Aorta (tissue), 5 donors: ENCODE measurements around the gene THAP4. TPM values are rescaled to one million over a fixed set of nuclear protein-coding genes. Genes with fewer than 3 reads are reported as not detected.
A peak's percentile ranks its signal among the peaks of the same experiment; 100 is the strongest.

Experiments used
- ATAC-seq: fragments of 200-7000 bp; cut with Tn5 transposase; one replicate; pipeline ENCODE4 v1.9.1; 2022; ENCODE audit warnings: moderate library complexity; ENCODE audit not compliant: low FRiP score
- DNase-seq, 2 donors: peaks; one replicate each; pipeline ENCODE4 v3.0.0-alpha.2; 2020
- H3K27ac ChIP-seq, 2 donors: one replicate each; pipeline ENCODE4 v1.5.1; 2013; ENCODE audit warnings: low read length in 2 of 2, mild to moderate bottlenecking in 2 of 2, moderate library complexity in 2 of 2, control low read depth in 1 of 2, inconsistent platforms in 1 of 2, low read depth in 1 of 2
- H3K27me3 ChIP-seq, 2 donors: one replicate each; pipeline ENCODE4 v1.6.1; 2013; ENCODE audit warnings: control low read depth in 1 of 2, low read length in 1 of 2, mild to moderate bottlenecking in 1 of 2, moderate library complexity in 1 of 2; ENCODE audit not compliant: insufficient read depth in 2 of 2, control insufficient read depth in 1 of 2
- H3K36me3 ChIP-seq, 2 donors: one replicate each; pipeline ENCODE4 v1.6.1; 2013; ENCODE audit warnings: control low read depth in 1 of 2, low read length in 1 of 2, mild to moderate bottlenecking in 1 of 2; ENCODE audit not compliant: insufficient read depth in 2 of 2, control insufficient read depth in 1 of 2
- H3K4me1 ChIP-seq, 2 donors: one replicate each; pipeline ENCODE4 v1.6.1; 2013; ENCODE audit warnings: low read length in 2 of 2, control low read depth in 1 of 2, mild to moderate bottlenecking in 1 of 2, moderate library complexity in 1 of 2; ENCODE audit not compliant: insufficient read depth in 2 of 2, control insufficient read depth in 1 of 2
- H3K4me3 ChIP-seq, 2 donors: one replicate each; pipeline ENCODE4 v1.5.1; 2013; ENCODE audit warnings: low read length in 2 of 2, control low read depth in 1 of 2, mild to moderate bottlenecking in 1 of 2
- H3K9me3 ChIP-seq: one replicate; pipeline ENCODE4 v1.6.1; 2013; ENCODE audit warnings: mild to moderate bottlenecking, low read length; ENCODE audit not compliant: control insufficient read depth
- WGBS, 2 donors: extraction: QIAGEN DNeasy Blood & Tissue Kit; methylation state at CpG; one replicate each; pipeline ENCODE4 v1.1.7; 2013; 5-methylcytosine and 5-hydroxymethylcytosine counted together
- intact Hi-C, 2 donors: fragments of 100-400 bp; cut with DNase I; formaldehyde crosslinking; loops; one replicate each; pipeline versions ENCODE4 v1.14.2 to v1.15.0; 2022
- long read RNA-seq, 2 donors: library from polyadenylated mRNA; unstranded; transcript quantifications; one replicate each; pipeline ENCODE4 v2.0.0, GENCODE V29; 2020 to 2021
- polyA plus RNA-seq, 2 donors: library from polyadenylated mRNA; stranded (reverse); fragments of 200-250 nt; gene quantifications; one replicate each; pipeline ENCODE4 v1.2.3, GENCODE V29; 2013
- total RNA-seq, 2 donors: library from RNA; stranded (reverse); fragmentation: NEBNext Ultra II Directional; extraction: Animal tissue kit (Norgen Biotek cat#: 25700); gene quantifications; one replicate each; pipeline ENCODE4 v1.2.1, GENCODE V29; 2021
- donor health status: healthy with polysubstance abuse.
- donor health status: Bipolar disorder and iron deficiency.
- donor health status: DM: no; HTN: no; CAD: no.
- donor health status: DM: no; HTN: no; CAD: no.
- donor health status: DM: yes; HTN: yes; CAD: no.

The THAP4 gene
- total RNA-seq (10 to 100 TPM; 29.2 to 31.9 TPM), polyA plus RNA-seq (10 to 100 TPM; 24.3 to 41.5 TPM)
- long read RNA-seq, donor 1, transcript THAP4-204 (6 exons, 2,367 nt) = major isoform, 72 of 92 reads
- long read RNA-seq, donor 1, partial matches to known transcripts = 14 of 92 reads
- long read RNA-seq, donor 1, other reads (novel, unspliced or antisense) = 6 of 92 reads
- long read RNA-seq, donor 2, transcript THAP4-204 (6 exons, 2,367 nt) = major isoform, 15 of 19 reads
- long read RNA-seq, donor 2, partial matches to known transcripts = 2 of 19 reads
- long read RNA-seq, donor 2, other reads (novel, unspliced or antisense) = 2 of 19 reads

- 0% methylated on average over 94 to 123 of the region's 123 CpGs for WGBS, 2 donors
- ATAC-seq = peak; percentile 94
These were observed at the start of gene THAP4, which contains the start of gene ATG4B for GRCh38 chr2:241637018-241637794. Gene THAP4, minus strand, starts transcription at chr2:241637158. Its CDS starts 141 bp downstream, at chr2:241637017. Gene ATG4B, plus strand, starts transcription at chr2:241637693. Its CDS starts 22 bp downstream, at chr2:241637715.

DNA sequence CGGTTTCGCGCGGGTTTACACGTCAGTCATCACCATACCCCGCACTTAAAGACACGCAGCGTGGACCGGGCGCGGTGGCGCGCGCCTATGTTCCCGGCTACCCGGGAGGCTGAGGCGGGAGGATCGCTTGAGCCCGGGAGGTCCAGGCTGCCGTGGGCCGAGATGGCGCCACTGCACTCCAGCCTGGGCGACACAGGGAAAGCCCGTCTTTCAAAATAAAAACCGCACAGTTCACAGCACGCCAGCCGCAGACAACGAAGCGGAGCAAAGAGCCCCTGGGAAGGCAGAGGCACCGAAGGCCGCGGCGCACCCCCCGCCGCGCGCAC is 49.3 kb upstream of the THAP4 start:
- 0% methylated on average over 37 of the region's 37 CpGs for WGBS, 2 donors
- ATAC-seq (peak; percentile 3), DNase-seq (no peak)
- Histone ChIP-seq H3K27ac (peak overlapping the region in 1 of 2 donors; percentile 9), H3K27me3 (no peaks in the 10 kb centered on the region), H3K4me1 (no peaks in the 10 kb centered on the region), H3K9me3 (no peaks in the 10 kb centered on the region), H3K4me3 (peak overlapping the region; percentile 19 to 82), H3K36me3 (no peaks in the 10 kb centered on the region)
- intact Hi-C loops = no loop called here

More at GRCh38 chr2:241637018-241637794, at the start of gene THAP4, which contains the start of gene ATG4B:
- no peaks in the 10 kb centered on the region for H3K27me3 ChIP-seq
- peaks cover 0 to 4% of the 10 kb centered on the region in 2 donors for H3K36me3 ChIP-seq
- no peaks in the 10 kb centered on the region for H3K9me3 ChIP-seq
- H3K4me3 ChIP-seq = peak within 1 kb of the TSS; percentile 84 to 99
- intact Hi-C loops = no loop called here
- DNase-seq = peak; percentile 93 to 95
- no peaks in the 10 kb centered on the region for H3K4me1 ChIP-seq
- peak within 1 kb of the TSS; percentile 62 to 78 for H3K27ac ChIP-seq

DNA sequence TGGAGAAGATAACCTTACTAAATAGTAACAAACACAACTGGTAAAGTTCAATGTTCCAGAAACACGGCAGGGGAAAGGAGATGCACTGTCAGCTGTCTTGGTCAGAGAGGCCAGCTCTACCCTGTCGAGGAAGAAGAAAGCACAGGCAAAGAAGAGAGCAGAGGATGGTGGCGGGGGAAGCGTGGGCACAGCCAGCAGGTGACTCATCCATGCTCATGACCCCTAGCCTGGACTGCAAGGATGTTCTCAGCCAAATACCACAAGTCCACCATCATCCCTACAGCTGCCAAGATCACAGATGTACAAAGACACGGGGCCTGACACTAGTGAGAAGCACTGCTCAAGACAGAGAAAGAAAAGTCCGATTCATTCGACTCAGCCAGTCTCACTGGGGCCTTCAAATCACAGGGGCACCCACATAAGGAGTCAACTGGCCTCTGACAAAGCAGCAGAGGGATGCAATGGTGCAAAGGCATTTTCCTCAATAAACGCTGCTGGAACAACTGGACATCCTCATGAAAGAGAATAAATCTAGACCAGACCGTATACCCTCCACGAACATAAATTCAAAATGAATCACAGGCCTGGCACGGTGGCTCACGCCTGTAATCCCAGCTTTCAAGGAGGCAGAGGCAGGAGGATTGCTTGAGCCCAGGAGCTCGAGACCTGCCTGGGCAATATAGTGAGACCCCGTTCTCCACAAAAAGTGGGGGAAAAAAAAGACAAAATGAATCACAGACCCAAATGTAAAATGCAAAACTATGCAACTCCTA is 44.1 kb upstream of the THAP4 start:
- H3K27me3 ChIP-seq = no peaks in the 10 kb centered on the region
- H3K36me3 ChIP-seq = no peaks in the 10 kb centered on the region
- H3K4me1 ChIP-seq = no peaks in the 10 kb centered on the region
- intact Hi-C loops = no loop called here
- H3K9me3 ChIP-seq = no peaks in the 10 kb centered on the region
- 81 to 83% methylated on average over 14 of the region's 14 CpGs for WGBS, 2 donors
- no peak overlapping the region for H3K4me3 ChIP-seq
- DNase-seq (no peak), ATAC-seq (no peak)
- H3K27ac ChIP-seq = no peak overlapping the region

GRCh38 chr2:241680044-241680443 is 43.1 kb upstream of the THAP4 start:
- H3K9me3 ChIP-seq = no peaks in the 10 kb centered on the region
- no peak overlapping the region for H3K27ac ChIP-seq
- H3K36me3 ChIP-seq = no peaks in the 10 kb centered on the region
- 92 to 93% methylated on average over 12 of the region's 12 CpGs for WGBS, 2 donors
- ATAC-seq = no peak
- no peaks in the 10 kb centered on the region for H3K27me3 ChIP-seq
- intact Hi-C loops = no loop called here
- no peaks in the 10 kb centered on the region for H3K4me1 ChIP-seq
- H3K4me3 ChIP-seq = no peak overlapping the region
- no peak for DNase-seq

- intact Hi-C loops = no loop called here
- 88 to 94% methylated on average over 22 of the region's 22 CpGs for WGBS, 2 donors
- Histone ChIP-seq H3K4me3 (no peak overlapping the region), H3K27ac (no peak overlapping the region), H3K27me3 (no peaks in the 10 kb centered on the region), H3K9me3 (no peaks in the 10 kb centered on the region), H3K36me3 (no peaks in the 10 kb centered on the region), H3K4me1 (no peaks in the 10 kb centered on the region)
- ATAC-seq (no peak), DNase-seq (no peak)
These were observed 42.0 kb upstream of the THAP4 start for GRCh38 chr2:241678784-241679540.

GRCh38 chr2:241678307-241678706 is 41.3 kb upstream of the THAP4 start:
- 88% methylated on average over 18 of the region's 18 CpGs for WGBS, 2 donors
- no peaks in the 10 kb centered on the region for H3K9me3 ChIP-seq
- intact Hi-C loops = no loop called here
- no peaks in the 10 kb centered on the region for H3K27me3 ChIP-seq
- ATAC-seq (no peak), DNase-seq (no peak)
- H3K36me3 ChIP-seq = no peaks in the 10 kb centered on the region
- H3K27ac ChIP-seq = no peak overlapping the region
- no peaks in the 10 kb centered on the region for H3K4me1 ChIP-seq
- H3K4me3 ChIP-seq = no peak overlapping the region

GRCh38 chr2:241677392-241677791 is 40.4 kb upstream of the THAP4 start:
- Histone ChIP-seq H3K27me3 (no peaks in the 10 kb centered on the region), H3K4me1 (no peaks in the 10 kb centered on the region), H3K9me3 (no peaks in the 10 kb centered on the region), H3K27ac (no peak overlapping the region), H3K4me3 (no peak overlapping the region), H3K36me3 (no peaks in the 10 kb centered on the region)
- 86 to 92% methylated on average over 24 of the region's 24 CpGs for WGBS, 2 donors
- ATAC-seq = no peak
- peak in 1 of 2 donors; percentile 71 for DNase-seq
- intact Hi-C loops = no loop called here

GRCh38 chr2:241676665-241677064 is 39.7 kb upstream of the THAP4 start:
- H3K27me3 ChIP-seq = no peaks in the 10 kb centered on the region
- H3K9me3 ChIP-seq = no peaks in the 10 kb centered on the region
- peaks cover 0 to 1% of the 10 kb centered on the region in 2 donors for H3K36me3 ChIP-seq
- H3K27ac ChIP-seq = no peak overlapping the region
- 90 to 93% methylated on average over 17 of the region's 17 CpGs for WGBS, 2 donors
- intact Hi-C loops = no loop called here
- no peak overlapping the region for H3K4me3 ChIP-seq
- ATAC-seq = no peak
- no peaks in the 10 kb centered on the region for H3K4me1 ChIP-seq
- no peak for DNase-seq
